Natural killer cell (primary cell): ENCODE results near the gene CORO7. TPM values are rescaled to one million over a fixed set of nuclear protein-coding genes. Genes with fewer than 3 reads are reported as not detected.

Experiments
- ATAC-seq, 3 donors: fragments of 150-1000 bp in 2 of 3; fragments of 200-7000 bp in 1 of 3; cut with Tn5 transposase; 1 replicate in 1 of 3; 2 replicates in 2 of 3; pipeline ENCODE4 v1.10.0; 2021; ENCODE audit warnings: mild to moderate bottlenecking in 2 of 3, moderate library complexity in 2 of 3
- DNase-seq, 2 donors: peaks; one replicate each; pipeline versions ENCODE4 v3.0.0 to v3.0.0-alpha.2; 2013 to 2021; ENCODE audit warnings: mixed read lengths in 1 of 2
- H3K27ac ChIP-seq: one replicate; pipeline ENCODE4 v1.5.1; 2013; ENCODE audit warnings: mild to moderate bottlenecking, low read length
- H3K27me3 ChIP-seq: one replicate; pipeline ENCODE4 v1.6.1; 2013; ENCODE audit warnings: low read length; ENCODE audit not compliant: control insufficient read depth, insufficient read depth
- H3K36me3 ChIP-seq: one replicate; pipeline ENCODE4 v1.6.1; 2013; ENCODE audit warnings: low read length; ENCODE audit not compliant: control insufficient read depth, insufficient read depth
- H3K4me1 ChIP-seq: one replicate; pipeline ENCODE4 v1.6.1; 2013; ENCODE audit warnings: low read length; ENCODE audit not compliant: control insufficient read depth, insufficient read depth
- H3K4me3 ChIP-seq: one replicate; pipeline ENCODE4 v1.5.1; 2013; ENCODE audit warnings: low read length
- H3K9me3 ChIP-seq: one replicate; pipeline ENCODE4 v1.6.1; 2013; ENCODE audit warnings: low read length; ENCODE audit not compliant: control insufficient read depth, insufficient read depth
- H3K27ac Mint-ChIP-seq, 2 donors: one replicate each; pipeline ENCODE4 v1.8.0; 2022; ENCODE audit warnings: mild to moderate bottlenecking in 2 of 2, mixed read lengths in 2 of 2, moderate library complexity in 1 of 2
- H3K27me3 Mint-ChIP-seq, 2 donors: one replicate each; pipeline ENCODE4 v1.8.0; 2022; ENCODE audit warnings: low read depth in 2 of 2, mixed read lengths in 2 of 2
- H3K36me3 Mint-ChIP-seq: one replicate; pipeline ENCODE4 v1.8.0; 2022; ENCODE audit warnings: mixed read lengths
- H3K4me1 Mint-ChIP-seq, 2 donors: one replicate each; pipeline ENCODE4 v1.8.0; 2022; ENCODE audit warnings: mixed read lengths in 2 of 2
- H3K4me3 Mint-ChIP-seq: one replicate; pipeline ENCODE4 v1.8.0; 2022; ENCODE audit warnings: mild to moderate bottlenecking, moderate library complexity, mixed read lengths
- H3K9me3 Mint-ChIP-seq, 2 donors: one replicate each; pipeline ENCODE4 v1.8.0; 2022; ENCODE audit warnings: mixed read lengths in 2 of 2
- CTCF ChIP-seq: fragments of 200-600 bp; IDR thresholded peaks from one replicate; pipeline ENCODE4 v1.8.0; 2022; ENCODE audit warnings: antibody characterized with exemption
- WGBS: methylation state at CpG from one replicate; pipeline ENCODE4 v1.1.7; 2013; ENCODE audit warnings: missing lambda C conversion rate; ENCODE audit not compliant: insufficient coverage; 5-methylcytosine and 5-hydroxymethylcytosine counted together
- intact Hi-C: fragments of 100-400 bp; cut with micrococcal nuclease; formaldehyde crosslinking; loops from one replicate; pipeline ENCODE4 v1.14.2; 2022
- total RNA-seq, 4 donors: library from RNA; stranded (reverse); fragments of 120-200 nt in 1 of 4; gene quantifications; one replicate each; pipeline versions ENCODE4 v1.2.3 to v1.2.4, GENCODE V29; 2013 to 2022

The CORO7 gene
- total RNA-seq, 3 donors from 2014 or later (not counting 1 experiment from before 2014, with no cell fraction given): 335 to 425 (median 415) TPM

- Mint-ChIP-seq H3K9me3 (no peaks in the 10 kb centered on the region), H3K4me1 (peaks cover 4 to 13% of the 10 kb centered on the region in 2 donors), H3K36me3 (no peaks in the 10 kb centered on the region), H3K27me3 (peaks cover 2 to 7% of the 10 kb centered on the region in 2 donors), H3K4me3 (peak overlapping the region; percentile 17), H3K27ac (peak overlapping the region in 1 of 2 donors; percentile 27)
- TF ChIP-seq CTCF: no peak
- Histone ChIP-seq H3K27me3 (peaks cover 3% of the 10 kb centered on the region), H3K4me3 (no peak overlapping the region), H3K27ac (no peak overlapping the region), H3K36me3 (no peaks in the 10 kb centered on the region), H3K4me1 (peaks cover 21% of the 10 kb centered on the region), H3K9me3 (no peaks in the 10 kb centered on the region)
- peak; percentile 48 to 71 (median 65) for ATAC-seq
- DNase-seq: peak; percentile 40 to 74
- intact Hi-C loops: no loop called here
- 62% methylated on average over 37 of the region's 37 CpGs for WGBS
Observed at GRCh38 chr16:4319454-4320421, 96.7 kb downstream of the CORO7 start.

DNA sequence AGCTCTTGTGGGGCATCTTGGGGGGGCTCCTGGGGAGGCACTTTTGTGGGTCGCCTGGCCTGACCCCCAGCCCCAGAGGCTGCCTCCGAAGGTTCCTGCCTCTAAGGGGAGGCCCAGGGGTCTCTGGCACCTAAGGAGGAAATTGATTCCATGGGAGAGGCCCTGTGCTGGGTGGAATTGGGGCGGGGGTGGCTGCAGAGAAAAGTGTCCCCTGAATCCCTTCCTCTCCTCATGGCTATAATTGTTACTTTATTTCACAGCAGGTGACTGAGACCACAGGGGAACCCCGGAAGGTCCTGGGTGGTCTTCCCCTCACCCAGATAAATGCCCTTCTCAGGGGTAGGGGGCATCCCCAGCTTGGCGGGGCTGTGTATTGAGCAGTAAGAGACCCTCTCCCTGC lies 97.4 kb downstream of the CORO7 start:
- Histone ChIP-seq H3K9me3 (no peaks in the 10 kb centered on the region), H3K27me3 (peaks cover 11% of the 10 kb centered on the region), H3K4me1 (peaks cover 28% of the 10 kb centered on the region), H3K36me3 (no peaks in the 10 kb centered on the region), H3K4me3 (no peak overlapping the region), H3K27ac (no peak overlapping the region)
- ATAC-seq: no peak
- Mint-ChIP-seq H3K36me3 (no peaks in the 10 kb centered on the region), H3K27ac (no peak overlapping the region), H3K27me3 (peaks cover 10 to 15% of the 10 kb centered on the region in 2 donors), H3K9me3 (no peaks in the 10 kb centered on the region), H3K4me3 (peak overlapping the region; percentile 17), H3K4me1 (peaks cover 11 to 20% of the 10 kb centered on the region in 2 donors)
- WGBS: 90% methylated on average over 5 of the region's 5 CpGs
- intact Hi-C loops: no loop called here
- TF ChIP-seq CTCF: no peak
- no peak for DNase-seq

DNA sequence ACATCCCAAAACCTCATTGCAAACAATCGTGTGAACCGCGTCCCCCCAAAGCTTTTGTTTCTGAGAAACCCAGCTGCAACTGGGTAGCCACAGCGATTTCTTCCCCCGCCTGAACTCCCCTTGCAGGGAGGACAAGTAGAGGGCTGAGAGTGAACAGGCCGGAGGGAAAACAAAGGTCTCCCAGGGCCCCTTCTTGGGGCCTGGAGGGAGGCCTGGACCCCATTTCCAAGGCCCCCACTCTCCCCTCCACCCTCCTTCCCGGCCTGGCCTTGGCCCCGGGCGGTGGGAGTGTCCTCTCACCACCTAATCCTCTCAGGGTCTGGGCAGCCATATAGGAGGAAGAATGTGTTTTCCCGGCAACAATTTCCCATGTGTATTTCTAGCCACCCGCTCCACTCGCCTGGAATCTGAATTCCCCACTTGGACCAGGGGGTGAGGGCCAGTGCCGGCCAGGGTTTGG lies 97.9 kb downstream of the CORO7 start:
- Histone ChIP-seq H3K27ac (no peak overlapping the region), H3K4me1 (peaks cover 32% of the 10 kb centered on the region), H3K4me3 (no peak overlapping the region), H3K36me3 (no peaks in the 10 kb centered on the region), H3K9me3 (no peaks in the 10 kb centered on the region), H3K27me3 (peaks cover 13% of the 10 kb centered on the region)
- peaks cover 11 to 22% of the 10 kb centered on the region in 2 donors for H3K4me1 Mint-ChIP-seq
- DNase-seq (no peak), ATAC-seq (no peak)
- no peaks in the 10 kb centered on the region for H3K36me3 Mint-ChIP-seq
- no peaks in the 10 kb centered on the region for H3K9me3 Mint-ChIP-seq
- H3K27ac Mint-ChIP-seq: no peak overlapping the region
- intact Hi-C loops: no loop called here
- WGBS: 96% methylated on average over 11 of the region's 13 CpGs
- no peak for TF ChIP-seq CTCF
- peaks cover 11 to 15% of the 10 kb centered on the region in 2 donors for H3K27me3 Mint-ChIP-seq
- H3K4me3 Mint-ChIP-seq: no peak overlapping the region
